T-cell (primary cell): ENCODE results near the gene IGFL4. TPM values are rescaled to one million over a fixed set of nuclear protein-coding genes. Genes with fewer than 3 reads are reported as not detected.

Source experiments
- ATAC-seq, 4 experiments: fragments of 200-7000 bp in 3 of 4; fragments of 150-1000 bp in 1 of 4; cut with Tn5 transposase; replicated peaks in 1 of 4; 1 replicate in 3 of 4; 2 replicates in 1 of 4; pipeline ENCODE4 v1.10.0; 2021; ENCODE audit warnings: moderate library complexity in 3 of 4, mild to moderate bottlenecking in 2 of 4, moderate number of reproducible peaks in 1 of 4
- CTCF ChIA-PET, 2 donors: fragments of 300-600 bp; sonication (Branson Sonifier 250); formaldehyde crosslinking; loops; one replicate each; lab custom pipeline; 2022; ENCODE audit warnings: antibody characterized with exemption in 2 of 2; lab: Charles Lee
- POLR2A ChIA-PET, 2 donors: fragments of 300-600 bp; sonication (Branson Sonifier 250); formaldehyde crosslinking; loops; one replicate each; lab custom pipeline; 2022; ENCODE audit warnings: antibody characterized with exemption in 2 of 2; lab: Charles Lee
- DNase-seq, 35 experiments: peaks; one replicate each; pipeline versions ENCODE4 v3.0.0 to v3.0.0-alpha.2; 2013 to 2023
- H3K27ac ChIP-seq: one replicate; pipeline ENCODE4 v1.5.1; 2013; ENCODE audit warnings: low read length
- H3K27me3 ChIP-seq, 2 experiments: replicated peaks in 1 of 2; 1 replicate in 1 of 2; 2 replicates in 1 of 2; pipeline versions ENCODE4 v1.6.1 to v1.7.0; 2013; ENCODE audit warnings: low read length in 1 of 2, mixed read lengths in 1 of 2; ENCODE audit not compliant: control insufficient read depth in 2 of 2, insufficient read depth in 2 of 2; ENCODE audit errors: extremely low read depth in 1 of 2
- H3K36me3 ChIP-seq, 2 donors: 1 replicate in 1 of 2; 2 replicates in 1 of 2; pipeline versions ENCODE4 v1.6.1 to v1.7.0; 2013; ENCODE audit warnings: low read length in 1 of 2; ENCODE audit not compliant: control insufficient read depth in 2 of 2, insufficient read depth in 1 of 2; ENCODE audit errors: extremely low read depth in 1 of 2
- H3K4me1 ChIP-seq, 2 experiments: 1 replicate in 1 of 2; 2 replicates in 1 of 2; pipeline versions ENCODE4 v1.6.1 to v1.7.0; 2013; ENCODE audit warnings: low read length in 2 of 2, mixed read lengths in 1 of 2; ENCODE audit not compliant: insufficient read depth in 2 of 2, control insufficient read depth in 1 of 2; ENCODE audit errors: extremely low read depth in 1 of 2
- H3K4me3 ChIP-seq, 2 donors: 1 replicate in 1 of 2; 2 replicates in 1 of 2; pipeline versions ENCODE4 v1.5.1 to v1.7.0; 2013; ENCODE audit warnings: mild to moderate bottlenecking in 2 of 2, low read length in 1 of 2, moderate library complexity in 1 of 2; ENCODE audit not compliant: control insufficient read depth in 1 of 2; ENCODE audit errors: extremely low read depth in 1 of 2
- H3K9me3 ChIP-seq: 2 replicates; pipeline ENCODE4 v1.7.0; 2013
- H3K27ac Mint-ChIP-seq, 2 donors: one replicate each; pipeline ENCODE4 v1.8.0; 2020 to 2021; ENCODE audit warnings: mild to moderate bottlenecking in 2 of 2, mixed read lengths in 2 of 2
- H3K27me3 Mint-ChIP-seq, 2 donors: one replicate each; pipeline ENCODE4 v1.8.0; 2021 to 2022; ENCODE audit warnings: mixed read lengths in 2 of 2
- H3K36me3 Mint-ChIP-seq: one replicate; pipeline ENCODE4 v1.8.0; 2021; ENCODE audit warnings: mixed read lengths
- H3K4me1 Mint-ChIP-seq, 3 donors: one replicate each; pipeline ENCODE4 v1.8.0; 2020 to 2022; ENCODE audit warnings: mixed read lengths in 3 of 3, mild to moderate bottlenecking in 1 of 3
- H3K4me3 Mint-ChIP-seq, 3 donors: one replicate each; pipeline ENCODE4 v1.8.0; 2020 to 2022; ENCODE audit warnings: mild to moderate bottlenecking in 3 of 3, mixed read lengths in 3 of 3, moderate library complexity in 3 of 3
- H3K9me3 Mint-ChIP-seq, 3 donors: one replicate each; pipeline ENCODE4 v1.8.0; 2020 to 2022; ENCODE audit warnings: mixed read lengths in 3 of 3
- WGBS: methylation state at CpG from one replicate; pipeline ENCODE4 v1.1.5; 2013; ENCODE audit warnings: missing lambda C conversion rate; ENCODE audit not compliant: insufficient coverage; 5-methylcytosine and 5-hydroxymethylcytosine counted together
- total RNA-seq, 35 experiments: library from RNA in 6 of 35; stranded (reverse) in 6 of 35; fragments of 120-200 nt in 1 of 35; gene quantifications; one replicate each; pipeline versions ENCODE4 v1.2.1 to v1.2.4 and lab custom pipeline; 2013 to 2026

The IGFL4 gene
- total RNA-seq, 5 donors from 2014 or later (not counting 1 experiment from before 2014, with no cell fraction given) = not detected

DNA sequence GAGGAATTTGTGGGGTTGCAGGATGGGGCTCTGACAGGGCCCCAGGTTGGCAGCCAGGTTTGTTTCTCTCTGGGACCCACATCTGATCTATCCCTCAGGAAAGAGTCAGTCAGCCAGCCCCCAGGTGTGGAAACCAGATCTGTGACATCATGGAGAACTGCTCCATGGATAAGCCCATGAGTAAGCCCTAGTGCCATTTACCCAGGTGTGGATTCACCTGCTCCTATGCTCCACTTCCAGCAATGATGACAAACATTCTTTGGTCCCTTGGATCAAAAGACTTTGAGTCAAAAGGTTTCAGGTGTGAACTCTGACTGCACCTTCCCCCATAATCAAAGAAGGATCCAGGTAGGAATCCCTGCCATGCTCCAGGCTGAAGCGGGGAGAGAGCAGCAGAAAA lies 26.9 kb upstream of the IGFL4 start:
- Histone ChIP-seq H3K4me3 (no peak overlapping the region), H3K27me3 (peaks cover 0 to 32% of the 10 kb centered on the region in 2 experiments), H3K36me3 (no peaks in the 10 kb centered on the region), H3K9me3 (no peaks in the 10 kb centered on the region), H3K27ac (no peak overlapping the region), H3K4me1 (no peaks in the 10 kb centered on the region)
- CTCF ChIA-PET = no interaction called here
- DNase-seq (no peak), ATAC-seq (no peak)
- Mint-ChIP-seq H3K36me3 (no peaks in the 10 kb centered on the region), H3K4me1 (no peaks in the 10 kb centered on the region), H3K4me3 (no peak overlapping the region), H3K27ac (no peak overlapping the region), H3K27me3 (peaks cover 63 to 81% of the 10 kb centered on the region in 2 donors), H3K9me3 (no peaks in the 10 kb centered on the region)
- POLR2A ChIA-PET = no interaction called here
- no CpG with 5 or more reads among the region's 1 CpG for WGBS

- H3K4me3 ChIP-seq = no peak overlapping the region
- no peaks in the 10 kb centered on the region for H3K4me1 Mint-ChIP-seq
- DNase-seq (no peak), ATAC-seq (no peak)
- no peaks in the 10 kb centered on the region for H3K36me3 Mint-ChIP-seq
- H3K4me3 Mint-ChIP-seq = no peak overlapping the region
- peaks cover 0 to 4% (median 3%) of the 10 kb centered on the region in 3 donors for H3K9me3 Mint-ChIP-seq
- POLR2A ChIA-PET = no interaction called here
- 83% methylated on average over 1 of the region's 1 CpG for WGBS
- no peak overlapping the region for H3K27ac ChIP-seq
- peaks cover 61 to 76% of the 10 kb centered on the region in 2 donors for H3K27me3 Mint-ChIP-seq
- no peak overlapping the region for H3K27ac Mint-ChIP-seq
- peaks cover 0 to 24% of the 10 kb centered on the region in 2 experiments for H3K27me3 ChIP-seq
- H3K4me1 ChIP-seq = no peaks in the 10 kb centered on the region
- no peaks in the 10 kb centered on the region for H3K9me3 ChIP-seq
- H3K36me3 ChIP-seq = no peaks in the 10 kb centered on the region
- CTCF ChIA-PET = no interaction called here
These were observed 25.7 kb upstream of the IGFL4 start for GRCh38 chr19:46066471-46066870.

GRCh38 chr19:46065486-46066071 lies 24.8 kb upstream of the IGFL4 start:
- H3K9me3 Mint-ChIP-seq = peaks cover 0 to 11% (median 6%) of the 10 kb centered on the region in 3 donors
- no peaks in the 10 kb centered on the region for H3K36me3 Mint-ChIP-seq
- H3K27ac Mint-ChIP-seq = no peak overlapping the region
- H3K27me3 Mint-ChIP-seq = peaks cover 60 to 67% of the 10 kb centered on the region in 2 donors
- H3K27ac ChIP-seq = no peak overlapping the region
- 74% methylated on average over 5 of the region's 7 CpGs for WGBS
- H3K36me3 ChIP-seq = no peaks in the 10 kb centered on the region
- no peaks in the 10 kb centered on the region for H3K4me1 ChIP-seq
- DNase-seq (no peak), ATAC-seq (no peak)
- POLR2A ChIA-PET = no interaction called here
- peaks cover 0 to 20% of the 10 kb centered on the region in 2 experiments for H3K27me3 ChIP-seq
- H3K9me3 ChIP-seq = no peaks in the 10 kb centered on the region
- CTCF ChIA-PET = no interaction called here
- H3K4me3 Mint-ChIP-seq = no peak overlapping the region
- H3K4me1 Mint-ChIP-seq = no peaks in the 10 kb centered on the region
- no peak overlapping the region for H3K4me3 ChIP-seq

DNA sequence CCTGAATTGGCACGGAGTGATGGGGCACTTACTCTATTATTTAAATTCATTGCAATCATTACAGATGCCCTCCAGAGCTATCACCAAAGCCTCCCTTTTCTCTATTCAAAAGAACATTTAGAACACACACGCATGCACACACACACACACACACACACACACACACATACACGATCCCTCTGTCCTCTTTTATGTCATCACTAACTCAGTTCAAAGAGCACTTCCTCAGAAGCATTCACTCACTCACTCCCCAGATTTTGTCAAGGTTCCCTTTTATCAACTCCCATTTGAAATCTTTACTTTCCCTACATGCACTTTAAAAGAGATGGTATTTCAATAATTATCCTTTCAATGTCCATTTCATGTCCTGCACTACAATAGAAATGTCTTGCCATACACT lies 22.4 kb upstream of the IGFL4 start:
- ATAC-seq = no peak
- peaks cover 0 to 16% (median 6%) of the 10 kb centered on the region in 3 donors for H3K9me3 Mint-ChIP-seq
- ChIA-PET CTCF (no interaction called here), POLR2A (no interaction called here)
- H3K27ac ChIP-seq = no peak overlapping the region
- WGBS = 54% methylated on average over 2 of the region's 3 CpGs
- H3K4me1 ChIP-seq = no peaks in the 10 kb centered on the region
- peaks cover 0 to 17% of the 10 kb centered on the region in 2 experiments for H3K27me3 ChIP-seq
- no peak overlapping the region for H3K27ac Mint-ChIP-seq
- no peaks in the 10 kb centered on the region for H3K36me3 Mint-ChIP-seq
- no peaks in the 10 kb centered on the region for H3K9me3 ChIP-seq
- no peaks in the 10 kb centered on the region for H3K36me3 ChIP-seq
- H3K4me1 Mint-ChIP-seq = no peaks in the 10 kb centered on the region
- H3K4me3 Mint-ChIP-seq = no peak overlapping the region
- DNase-seq = no peak
- no peak overlapping the region for H3K4me3 ChIP-seq
- H3K27me3 Mint-ChIP-seq = peaks cover 59 to 66% of the 10 kb centered on the region in 2 donors

DNA sequence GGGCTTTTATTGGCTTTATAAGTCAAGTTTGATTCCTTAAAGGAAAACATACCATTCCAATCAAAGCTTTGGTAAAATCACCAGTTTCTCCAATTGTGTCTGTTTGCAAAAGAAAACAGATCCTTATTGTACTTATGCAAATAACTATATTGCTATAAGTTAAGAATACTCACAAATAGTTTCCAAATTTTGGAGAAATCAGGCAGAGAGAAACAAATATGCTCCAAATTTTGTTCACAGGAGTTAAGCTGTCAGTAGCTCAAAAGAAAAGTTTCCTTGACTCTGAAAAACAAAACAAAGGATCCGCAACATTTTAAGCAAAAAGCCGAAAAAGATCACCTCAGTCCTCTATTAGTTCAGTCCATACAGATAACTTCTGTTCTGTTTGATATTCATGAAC lies 19.2 kb upstream of the IGFL4 start:
- no peak overlapping the region for H3K4me3 ChIP-seq
- Mint-ChIP-seq H3K36me3 (no peaks in the 10 kb centered on the region), H3K27me3 (peaks cover 55 to 61% of the 10 kb centered on the region in 2 donors), H3K4me3 (no peak overlapping the region), H3K4me1 (no peaks in the 10 kb centered on the region), H3K9me3 (peaks cover 0 to 16% (median 6%) of the 10 kb centered on the region in 3 donors), H3K27ac (no peak overlapping the region)
- H3K27ac ChIP-seq = no peak overlapping the region
- CTCF ChIA-PET = interaction anchor here in 1 of 2 donors (0.6 kb wide), 1 partner anchor 26 kb away, joined by 4 read pairs; no protein-coding TSS in a partner anchor
- ATAC-seq (no peak), DNase-seq (no peak)
- POLR2A ChIA-PET = no interaction called here
- no peaks in the 10 kb centered on the region for H3K9me3 ChIP-seq
- no peaks in the 10 kb centered on the region for H3K4me1 ChIP-seq
- WGBS = 86% methylated on average over 2 of the region's 2 CpGs
- peaks cover 0 to 13% of the 10 kb centered on the region in 2 experiments for H3K27me3 ChIP-seq
- H3K36me3 ChIP-seq = no peaks in the 10 kb centered on the region

DNA sequence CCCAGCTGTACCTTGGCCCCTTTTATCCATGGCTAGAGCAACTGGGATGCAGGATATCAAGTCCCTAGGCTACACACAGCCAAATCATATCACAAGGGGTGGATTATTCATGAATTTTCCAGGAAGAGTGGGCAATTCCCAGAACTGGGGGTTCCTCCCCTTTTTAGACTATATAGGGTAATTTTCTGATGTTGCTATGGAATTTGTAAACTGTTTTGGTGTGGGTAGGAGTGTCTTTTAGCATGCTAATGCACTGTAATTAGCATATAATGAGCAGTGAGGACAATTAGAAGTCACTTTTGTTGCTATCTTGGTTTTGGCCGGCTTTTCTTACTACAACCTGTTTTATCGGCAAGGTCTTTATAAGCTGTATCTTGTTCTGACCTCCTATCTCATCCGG lies 18.0 kb upstream of the IGFL4 start:
- ATAC-seq (no peak), DNase-seq (no peak)
- H3K4me3 Mint-ChIP-seq = no peak overlapping the region
- H3K4me1 Mint-ChIP-seq = no peaks in the 10 kb centered on the region
- no peaks in the 10 kb centered on the region for H3K36me3 Mint-ChIP-seq
- no peaks in the 10 kb centered on the region for H3K36me3 ChIP-seq
- POLR2A ChIA-PET = no interaction called here
- H3K9me3 ChIP-seq = no peaks in the 10 kb centered on the region
- H3K27me3 ChIP-seq = peaks cover 0 to 13% of the 10 kb centered on the region in 2 experiments
- H3K9me3 Mint-ChIP-seq = peaks cover 0 to 16% (median 6%) of the 10 kb centered on the region in 3 donors
- H3K4me3 ChIP-seq = no peak overlapping the region
- CTCF ChIA-PET = no interaction called here
- H3K27me3 Mint-ChIP-seq = peaks cover 55 to 63% of the 10 kb centered on the region in 2 donors
- no peak overlapping the region for H3K27ac ChIP-seq
- 93% methylated on average over 3 of the region's 3 CpGs for WGBS
- H3K27ac Mint-ChIP-seq = no peak overlapping the region
- H3K4me1 ChIP-seq = no peaks in the 10 kb centered on the region
